Stimulated activated CD8-positive, alpha-beta memory T cell treated with anti-CD3 and anti-CD28 coated beads, Interleukin-12 subunit alpha, Interleukin-12 subunit beta, amount 100 ng/mL, for 4 hours (primary cell): ENCODE results near the gene GABRA5.
"Not testable (repeated sequence)": the region's sequence is repeated elsewhere in the genome, so short reads cannot be mapped to it uniquely, and the experiment has no call there.

Experiments
- DNase-seq: peaks from one replicate; pipeline ENCODE4 v3.0.0-alpha.2; 2020; ENCODE audit warnings: low read depth

The GABRA5 gene

GRCh38 chr15:26866298-26867199 lies at the start of gene GABRA5:
GABRA5 (plus strand) TSS chr15:26867062; CDS start chr15:26869249, 2,187 bp downstream.
- no peak for DNase-seq

- DNase-seq: not testable (repeated sequence)
Observed at GRCh38 chr15:26831191-26831590, 35.7 kb upstream of the GABRA5 start.

- DNase-seq: no peak
Observed at GRCh38 chr15:26831951-26832350, 34.9 kb upstream of the GABRA5 start.

DNA sequence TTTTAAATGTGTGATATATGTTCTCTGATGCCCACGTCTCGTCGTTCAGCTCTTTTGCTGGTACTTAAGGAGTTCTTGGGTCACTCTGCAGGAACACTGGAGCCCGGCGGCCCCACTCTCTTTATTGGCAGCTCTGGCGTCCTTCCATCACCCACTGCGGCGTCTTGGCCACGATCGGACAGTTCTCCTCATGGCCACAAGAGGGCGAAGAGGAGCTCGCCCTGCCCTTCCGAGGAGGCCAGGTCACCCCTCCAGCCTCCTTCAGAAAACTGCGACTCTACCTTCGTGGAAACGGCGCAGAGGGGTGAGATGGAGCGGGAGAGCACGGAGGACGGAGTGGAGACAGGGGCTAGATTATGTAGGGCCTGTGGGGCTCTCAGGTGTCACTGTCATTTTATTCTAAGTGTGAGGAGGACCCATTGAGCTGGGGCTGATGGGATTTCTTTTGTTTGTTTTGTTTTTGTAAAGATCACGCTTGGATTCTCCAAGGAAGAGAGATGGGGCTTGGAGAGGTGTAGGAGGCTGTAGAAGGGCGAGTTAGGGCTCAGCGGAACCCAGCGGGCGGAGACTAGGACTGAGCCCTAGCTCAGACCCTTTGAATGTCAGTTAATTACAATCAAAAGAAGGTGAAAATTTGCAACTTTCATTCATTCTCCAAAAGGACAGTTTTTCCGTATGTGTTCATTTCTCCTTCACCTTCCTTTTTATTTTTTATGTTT lies 28.0 kb upstream of the GABRA5 start:
- DNase-seq: no peak

DNA sequence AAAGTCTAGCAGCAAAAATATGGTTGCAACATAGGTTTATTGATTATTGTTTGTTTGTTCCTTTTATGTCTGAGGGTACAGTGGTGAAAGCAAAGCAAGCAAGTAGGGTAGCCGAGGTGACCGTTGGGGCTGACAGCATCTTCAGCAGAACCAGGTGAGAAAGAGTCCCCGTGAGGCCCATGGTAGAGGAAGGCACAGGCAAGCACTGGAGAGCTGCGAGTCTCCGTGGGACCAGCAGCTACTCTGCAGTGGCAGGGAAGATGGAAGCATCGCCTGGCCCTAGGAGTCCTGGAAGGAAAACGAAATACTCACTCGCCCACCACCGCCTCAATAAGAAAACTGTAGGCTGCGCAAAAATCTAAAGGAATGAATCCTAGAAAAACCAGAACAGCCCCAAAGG lies 25.3 kb upstream of the GABRA5 start:
- DNase-seq: no peak

- DNase-seq: no peak
Observed at GRCh38 chr15:26841941-26842340, 24.9 kb upstream of the GABRA5 start.

- no peak for DNase-seq
Observed at GRCh38 chr15:26842391-26842790, 24.5 kb upstream of the GABRA5 start.

- no peak for DNase-seq
Observed at GRCh38 chr15:26844901-26845300, 22.0 kb upstream of the GABRA5 start.

GRCh38 chr15:26848498-26848897 lies 18.4 kb upstream of the GABRA5 start:
- no peak for DNase-seq

- DNase-seq: no peak
Observed at GRCh38 chr15:26850161-26850560, 16.7 kb upstream of the GABRA5 start.

DNA sequence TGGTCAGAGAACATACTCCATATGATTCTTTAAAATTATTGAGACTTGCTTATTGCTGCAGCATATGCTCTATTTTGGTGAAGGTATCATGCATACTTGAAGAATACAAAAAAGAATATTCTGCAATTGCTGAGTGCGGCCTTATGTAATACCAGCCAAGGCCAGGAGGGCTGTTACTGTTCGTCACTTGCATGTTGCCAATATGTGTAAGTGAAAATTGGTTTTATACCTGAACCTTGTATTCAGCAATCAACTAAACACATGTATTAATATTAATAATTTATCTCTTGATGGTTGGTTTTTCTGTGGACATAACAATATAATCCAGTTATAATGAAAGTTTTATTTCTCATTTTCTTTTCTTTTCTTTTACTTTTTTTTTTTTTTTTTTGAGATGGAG lies 13.9 kb upstream of the GABRA5 start:
- DNase-seq: no peak

DNA sequence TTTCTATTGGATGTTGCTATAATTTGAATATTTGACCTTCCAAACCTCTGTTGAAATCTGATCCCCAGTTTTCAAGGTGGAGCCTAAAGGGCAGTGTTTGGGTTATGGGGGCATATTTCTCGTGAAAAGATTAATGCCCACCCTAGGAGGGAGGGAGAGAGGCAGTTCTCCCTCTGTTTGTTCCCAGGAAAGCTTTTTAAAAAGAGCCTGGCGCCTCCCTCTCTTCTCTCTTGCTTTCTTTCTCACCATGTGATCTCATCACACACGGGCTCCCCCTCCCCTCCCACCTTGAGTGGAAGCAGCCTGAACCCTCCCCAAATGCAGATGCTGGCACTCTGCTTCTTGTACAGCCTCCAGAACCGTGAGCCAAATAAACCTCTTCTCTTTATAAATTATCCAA lies 12.4 kb upstream of the GABRA5 start:
- no peak for DNase-seq

- DNase-seq: no peak
Observed at GRCh38 chr15:26864664-26865191, 2.1 kb upstream of the GABRA5 start.

GRCh38 chr15:26867200-26868007 lies 542 bp downstream of the GABRA5 start:
- no peak for DNase-seq

- no peak for DNase-seq
Observed at GRCh38 chr15:26868029-26868685, 1.3 kb downstream of the GABRA5 start.

DNA sequence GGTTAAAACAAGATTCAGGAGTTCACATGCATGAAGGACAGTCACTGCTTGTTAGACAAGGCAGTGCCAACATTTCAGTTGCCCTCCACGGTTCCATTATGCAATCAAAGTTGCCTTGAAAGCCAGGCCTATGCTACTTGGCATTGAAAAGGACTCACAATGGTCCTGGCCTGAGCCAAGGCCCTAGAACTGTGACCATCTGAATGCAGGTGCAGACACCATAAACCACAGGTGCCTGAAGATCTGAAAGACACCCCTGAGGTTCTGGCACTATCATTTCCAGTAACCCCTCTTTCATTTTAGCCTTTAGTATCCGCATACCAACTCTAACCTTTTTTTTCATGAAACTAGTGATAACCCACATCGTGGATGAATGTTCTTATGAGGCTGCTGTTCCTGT lies 2.8 kb downstream of the GABRA5 start:
- no peak for DNase-seq

DNA sequence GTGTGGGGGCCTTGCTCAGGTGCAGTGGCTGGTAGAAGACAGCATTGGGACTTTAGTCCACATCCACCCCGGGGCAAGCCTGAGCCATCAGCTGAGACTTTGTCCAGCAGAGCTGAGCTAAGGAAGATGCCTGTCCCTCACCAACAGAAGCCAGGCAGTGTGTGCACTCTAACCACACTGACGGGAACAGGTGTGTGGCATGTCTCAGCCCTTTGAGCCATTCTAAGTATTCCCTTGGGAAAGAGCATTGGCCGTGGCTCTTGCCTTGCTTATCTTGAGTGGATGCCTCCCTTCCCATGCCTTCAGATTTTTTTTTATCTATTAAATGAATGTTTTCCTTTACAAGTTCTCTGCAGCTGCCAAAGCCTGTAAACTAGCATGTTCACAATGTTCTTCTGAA lies 3.5 kb downstream of the GABRA5 start:
- no peak for DNase-seq

DNA sequence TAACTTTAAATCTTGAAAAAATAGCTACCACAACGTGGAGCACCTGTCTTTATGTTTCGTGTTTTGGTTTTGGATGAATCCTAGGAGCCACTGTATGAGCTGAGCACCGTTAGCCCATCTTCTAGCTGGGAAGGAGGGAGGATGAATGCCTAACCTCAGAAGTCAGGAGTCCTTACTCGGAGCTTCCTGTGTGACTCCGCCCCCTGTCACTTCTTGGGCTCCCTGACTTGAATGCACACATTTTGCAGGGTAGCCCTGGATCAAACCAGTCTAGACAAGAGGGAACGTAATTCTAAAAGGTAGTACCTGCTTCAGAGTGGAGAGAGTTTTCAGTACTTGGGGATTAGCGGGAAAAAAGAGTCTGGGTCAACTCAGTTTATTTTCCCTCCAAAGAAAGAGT lies 5.3 kb downstream of the GABRA5 start:
- no peak for DNase-seq

GRCh38 chr15:26873846-26874245 lies 7.0 kb downstream of the GABRA5 start:
- DNase-seq: no peak

DNA sequence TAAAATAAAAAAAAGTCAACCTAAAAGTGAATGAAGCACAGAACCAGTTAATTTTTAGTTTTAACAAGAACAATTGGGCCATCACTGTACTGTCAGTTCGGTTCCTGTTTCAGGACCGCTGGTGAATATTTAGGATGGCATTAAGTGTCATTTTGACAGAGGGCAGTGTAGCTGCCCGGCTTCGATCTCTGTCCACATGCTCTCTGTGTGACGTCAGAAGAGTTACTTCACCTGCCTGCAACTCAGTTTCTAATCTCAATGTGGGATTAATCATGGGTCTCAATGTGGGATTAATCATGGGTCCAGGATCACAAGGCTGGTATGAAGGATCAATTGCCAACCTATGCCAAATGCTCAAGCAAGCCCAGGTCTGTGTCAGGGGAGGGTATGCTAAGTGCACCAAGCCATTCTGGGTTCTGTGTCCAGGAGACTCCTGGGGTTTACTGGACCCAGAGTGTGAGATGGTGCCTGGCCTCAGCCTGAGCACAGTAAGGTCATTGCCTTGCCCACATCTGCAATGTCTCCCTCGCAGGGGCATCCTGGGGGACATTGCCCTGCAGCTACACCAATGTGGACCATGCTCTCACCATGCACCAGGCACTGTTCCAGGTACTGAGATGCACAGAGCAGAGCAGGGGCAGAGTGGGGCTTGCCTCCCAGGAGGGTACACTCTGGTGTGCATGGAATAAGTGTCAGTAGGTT lies 8.1 kb downstream of the GABRA5 start:
- DNase-seq: no peak

DNA sequence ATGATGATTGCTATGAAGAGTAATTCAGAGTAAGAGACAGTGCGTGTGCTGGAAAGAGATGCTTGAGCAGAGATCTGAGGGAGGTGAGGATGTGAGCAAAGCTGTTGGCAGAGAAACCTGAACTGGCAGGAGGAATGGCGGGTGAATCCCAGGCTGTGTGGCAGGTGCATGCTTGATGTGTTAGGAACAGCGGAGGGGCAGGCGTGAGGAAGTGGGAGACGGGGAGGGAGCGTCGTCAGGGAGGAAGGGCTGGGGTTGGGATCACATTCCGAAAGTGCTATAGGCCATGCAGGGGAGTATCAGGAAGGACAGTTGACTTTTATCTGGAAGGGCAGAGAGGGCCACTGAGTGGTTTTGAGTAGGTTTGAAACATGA lies 8.6 kb downstream of the GABRA5 start:
- no peak for DNase-seq
